Adipose tissue (tissue), 3 donors: Measurements from ENCODE around the gene PTPRN2. TPM values are rescaled to one million over a fixed set of nuclear protein-coding genes. Genes with fewer than 3 reads are reported as not detected.
"Not testable (repeated sequence)": the region's sequence is repeated elsewhere in the genome, so short reads cannot be mapped to it uniquely, and the experiment has no call there.

Experiments used
- H3K27ac ChIP-seq: one replicate; pipeline ENCODE4 v1.5.1; 2013; ENCODE audit warnings: low read depth, low read length
- WGBS, 3 donors: extraction: QIAGEN DNeasy Blood & Tissue Kit; methylation state at CpG; one replicate each; pipeline ENCODE4 v1.1.7; 2013; 5-methylcytosine and 5-hydroxymethylcytosine counted together
- polyA plus RNA-seq, 3 donors: library from polyadenylated mRNA; stranded (reverse); fragments of 200-250 nt; gene quantifications; one replicate each; pipeline ENCODE4 v1.2.3, GENCODE V29; 2013
- donor health status: healthy with polysubstance abuse.
- donor health status: Bipolar disorder and iron deficiency.
- donor health status: healthy.

Gene PTPRN2
- polyA plus RNA-seq, 3 donors, result 3.7 to 8.0 (median 7.3) TPM

GRCh38 chr7:158542651-158543566, 44.7 kb downstream of the PTPRN2 start:
- 84 to 87% (median 85%) methylated on average over 19 of the region's 19 CpGs for WGBS, 3 donors
- H3K27ac ChIP-seq, result no peak overlapping the region

DNA sequence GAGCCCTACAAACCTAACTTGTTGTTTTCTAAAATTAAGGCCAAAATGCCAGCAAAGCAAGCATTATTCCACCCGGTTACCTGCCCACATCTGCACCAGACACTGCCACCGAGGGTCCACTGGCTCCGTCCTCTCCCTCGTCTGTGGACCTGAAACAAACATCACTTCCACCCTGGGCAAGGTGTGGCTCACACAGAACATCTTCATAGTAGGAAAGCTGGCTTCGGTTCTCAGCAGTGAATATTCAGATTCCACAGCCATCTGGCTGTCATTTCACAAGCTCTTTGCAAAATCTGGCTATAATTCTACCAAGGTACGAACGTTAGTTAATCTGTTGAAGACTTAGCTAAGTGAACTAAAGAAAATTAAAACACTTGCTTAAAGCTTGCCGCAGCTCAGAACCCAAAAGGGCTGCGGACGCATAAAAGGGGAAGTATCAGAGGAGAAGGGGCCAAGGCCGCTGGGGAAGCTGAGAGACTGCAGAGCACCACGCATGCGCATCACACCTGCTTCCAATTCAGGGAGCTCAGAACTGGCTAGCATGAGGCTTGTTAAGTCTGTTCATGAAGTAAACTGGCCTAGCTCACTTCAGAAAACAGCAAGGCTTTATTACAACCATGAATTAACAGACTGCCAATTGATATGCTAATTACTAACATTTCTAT, 46.1 kb downstream of the PTPRN2 start:
- no peak overlapping the region for H3K27ac ChIP-seq
- 47 to 85% (median 50%) methylated on average over 13 of the region's 13 CpGs for WGBS, 3 donors

GRCh38 chr7:158539711-158540146, 47.9 kb downstream of the PTPRN2 start:
- 87 to 90% (median 90%) methylated on average over 12 of the region's 12 CpGs for WGBS, 3 donors
- H3K27ac ChIP-seq, result no peak overlapping the region

- 91 to 94% (median 94%) methylated on average over 36 of the region's 36 CpGs for WGBS, 3 donors
- H3K27ac ChIP-seq, result no peak overlapping the region
Measured at GRCh38 chr7:158538156-158538946, 49.3 kb downstream of the PTPRN2 start.

DNA sequence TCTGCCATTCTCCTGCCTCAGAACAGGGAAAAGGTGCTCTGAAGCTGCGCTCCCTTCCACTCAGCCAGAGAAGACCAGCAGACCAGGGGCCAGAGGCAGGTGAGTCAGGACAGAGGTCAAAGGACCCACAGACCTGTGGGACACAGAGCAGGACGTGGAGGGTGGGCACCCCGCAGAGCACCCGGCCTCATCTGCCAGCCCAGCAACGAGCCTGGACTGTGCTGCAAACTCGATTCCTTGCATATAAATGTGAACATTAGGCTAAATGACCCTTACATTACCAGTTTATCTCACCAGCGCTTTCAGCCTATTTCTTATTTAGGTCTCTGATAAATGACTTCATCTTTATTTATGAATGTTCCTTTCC, 50.1 kb downstream of the PTPRN2 start:
- 72 to 78% (median 74%) methylated on average over 7 of the region's 7 CpGs for WGBS, 3 donors
- no peak overlapping the region for H3K27ac ChIP-seq

GRCh38 chr7:158536871-158537515, 50.6 kb downstream of the PTPRN2 start:
- 44 to 62% (median 46%) methylated on average over 13 of the region's 13 CpGs for WGBS, 3 donors
- H3K27ac ChIP-seq, result no peak overlapping the region

DNA sequence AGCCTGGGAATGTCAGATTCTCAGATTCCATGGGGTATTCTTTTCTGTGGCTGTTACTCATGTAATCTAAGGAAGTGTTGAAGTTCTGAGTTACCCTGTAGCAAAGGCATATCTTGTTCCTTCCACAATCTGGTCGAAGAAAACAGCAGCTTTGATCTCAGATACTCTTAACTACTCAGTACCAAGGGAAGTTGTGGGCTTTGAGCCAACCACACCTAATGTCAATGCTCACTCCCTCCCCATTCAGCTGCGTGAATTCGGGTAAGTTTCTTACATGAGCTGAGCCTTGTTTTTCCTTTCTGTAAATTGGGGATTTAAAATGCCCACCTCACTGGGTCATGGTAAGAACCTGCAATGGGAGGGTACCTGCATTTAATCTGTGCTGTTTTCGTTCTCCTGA, 52.5 kb downstream of the PTPRN2 start:
- WGBS, 3 donors, result 64 to 88% (median 81%) methylated on average over 4 of the region's 4 CpGs

DNA sequence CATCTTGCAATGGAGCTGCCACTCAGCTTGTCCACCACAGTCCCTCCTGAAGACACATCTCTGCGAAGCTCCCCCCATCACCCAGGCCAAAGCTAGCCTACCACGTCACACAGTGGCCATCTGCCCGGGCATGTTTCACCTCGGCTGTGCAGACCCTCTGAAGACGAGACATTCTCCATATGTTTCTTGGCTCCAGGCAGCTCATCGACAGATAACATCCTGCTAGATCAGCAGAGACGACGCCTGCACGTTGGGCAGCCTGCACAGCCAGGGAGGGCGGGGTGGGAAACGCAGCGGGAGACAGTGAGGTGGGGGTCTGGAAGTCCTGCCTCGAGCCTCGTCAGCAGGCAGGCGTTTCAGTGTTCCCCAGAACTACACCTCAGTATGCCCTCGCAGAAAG, 53.0 kb downstream of the PTPRN2 start:
- H3K27ac ChIP-seq, result no peak overlapping the region
- WGBS, 3 donors, result 74 to 85% (median 76%) methylated on average over 16 of the region's 16 CpGs

More for the DNA sequence above, 52.5 kb downstream of the PTPRN2 start:
- H3K27ac ChIP-seq, result no peak overlapping the region

DNA sequence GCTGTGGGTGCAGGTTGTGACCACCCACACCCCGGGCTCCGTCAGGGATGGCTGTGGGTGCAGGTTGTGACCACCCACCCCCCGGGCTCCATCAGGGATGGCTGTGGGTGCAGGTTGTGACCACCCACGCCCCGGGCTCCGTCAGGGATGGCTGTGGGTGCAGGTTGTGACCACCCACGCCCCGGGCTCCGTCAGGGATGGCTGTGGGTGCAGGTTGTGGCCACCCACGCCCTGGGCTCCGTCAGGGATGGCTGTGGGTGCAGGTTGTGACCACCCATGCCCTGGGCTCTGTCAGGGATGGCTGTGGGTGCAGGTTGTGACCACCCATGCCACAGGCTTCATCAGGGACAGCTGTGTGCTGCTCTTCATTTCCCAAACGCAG, 53.5 kb downstream of the PTPRN2 start:
- WGBS, 3 donors, result 83 to 91% (median 90%) methylated on average over 11 to 12 of the region's 12 CpGs
- H3K27ac ChIP-seq, result not testable (repeated sequence)

DNA sequence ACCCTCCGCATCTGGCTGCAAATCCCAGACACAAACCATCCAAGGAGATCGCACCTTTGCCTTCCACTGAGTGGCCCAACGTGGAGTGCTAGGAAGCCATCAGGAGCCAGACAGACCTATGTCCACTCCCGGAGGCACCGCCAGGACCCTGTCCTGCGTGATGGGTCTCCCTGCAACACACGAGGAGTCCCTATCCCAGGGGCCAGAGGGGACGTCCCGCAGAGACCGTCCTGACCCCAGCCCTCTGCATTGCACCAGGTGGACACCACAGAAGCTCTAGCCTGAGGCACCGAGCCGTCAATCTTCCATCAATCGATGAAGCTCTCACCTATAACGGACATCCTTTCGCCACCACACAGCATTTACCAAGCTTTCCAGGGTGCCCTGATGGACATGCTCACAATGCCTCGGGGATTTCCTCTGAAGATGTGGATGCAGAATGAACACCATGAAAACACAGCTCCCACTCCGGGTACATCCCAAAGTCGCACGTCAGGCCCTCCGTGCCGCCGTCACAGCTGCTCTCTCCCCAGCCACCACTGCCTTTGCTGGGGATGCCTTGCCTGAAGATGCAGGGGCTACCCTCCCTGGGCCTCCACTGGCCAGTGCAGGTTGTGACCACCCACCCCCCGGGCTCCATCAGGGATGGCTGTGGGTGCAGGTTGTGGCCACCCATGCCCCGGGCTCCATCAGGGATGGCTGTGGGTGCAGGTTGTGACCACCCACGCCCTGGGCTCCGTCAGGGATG, 54.1 kb downstream of the PTPRN2 start:
- 88 to 91% (median 91%) methylated on average over 26 of the region's 26 CpGs for WGBS, 3 donors
- no peak overlapping the region for H3K27ac ChIP-seq

DNA sequence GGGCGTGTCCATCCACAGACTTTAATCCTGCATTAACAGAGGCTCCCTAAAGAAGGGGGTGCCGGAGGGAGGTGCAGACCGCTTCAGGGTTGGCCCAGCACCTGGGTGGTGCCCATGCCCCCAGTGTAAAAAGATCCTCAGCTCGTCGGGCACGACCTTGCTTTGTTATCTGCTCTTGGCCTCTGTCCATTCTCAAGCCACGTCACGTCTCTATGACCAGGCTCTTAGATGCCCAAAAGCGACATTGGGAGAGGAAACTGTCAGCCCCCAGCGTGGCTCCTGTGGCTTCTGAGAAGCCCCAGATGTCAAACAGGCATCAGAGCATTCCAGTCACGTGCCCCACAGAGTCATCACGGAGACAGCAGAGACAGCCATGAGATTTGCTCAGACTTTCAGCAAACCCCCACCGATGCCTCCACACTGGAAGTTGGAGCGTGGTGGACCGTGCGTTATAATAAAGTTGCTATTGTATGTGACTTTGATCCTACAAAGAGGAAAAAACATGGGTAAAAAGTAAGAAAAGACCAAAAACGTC, 55.5 kb downstream of the PTPRN2 start:
- H3K27ac ChIP-seq, result no peak overlapping the region
- 70 to 77% (median 72%) methylated on average over 17 of the region's 17 CpGs for WGBS, 3 donors

GRCh38 chr7:158531661-158532060, 56.0 kb downstream of the PTPRN2 start:
- 84 to 87% (median 86%) methylated on average over 11 of the region's 11 CpGs for WGBS, 3 donors
- no peak overlapping the region for H3K27ac ChIP-seq

DNA sequence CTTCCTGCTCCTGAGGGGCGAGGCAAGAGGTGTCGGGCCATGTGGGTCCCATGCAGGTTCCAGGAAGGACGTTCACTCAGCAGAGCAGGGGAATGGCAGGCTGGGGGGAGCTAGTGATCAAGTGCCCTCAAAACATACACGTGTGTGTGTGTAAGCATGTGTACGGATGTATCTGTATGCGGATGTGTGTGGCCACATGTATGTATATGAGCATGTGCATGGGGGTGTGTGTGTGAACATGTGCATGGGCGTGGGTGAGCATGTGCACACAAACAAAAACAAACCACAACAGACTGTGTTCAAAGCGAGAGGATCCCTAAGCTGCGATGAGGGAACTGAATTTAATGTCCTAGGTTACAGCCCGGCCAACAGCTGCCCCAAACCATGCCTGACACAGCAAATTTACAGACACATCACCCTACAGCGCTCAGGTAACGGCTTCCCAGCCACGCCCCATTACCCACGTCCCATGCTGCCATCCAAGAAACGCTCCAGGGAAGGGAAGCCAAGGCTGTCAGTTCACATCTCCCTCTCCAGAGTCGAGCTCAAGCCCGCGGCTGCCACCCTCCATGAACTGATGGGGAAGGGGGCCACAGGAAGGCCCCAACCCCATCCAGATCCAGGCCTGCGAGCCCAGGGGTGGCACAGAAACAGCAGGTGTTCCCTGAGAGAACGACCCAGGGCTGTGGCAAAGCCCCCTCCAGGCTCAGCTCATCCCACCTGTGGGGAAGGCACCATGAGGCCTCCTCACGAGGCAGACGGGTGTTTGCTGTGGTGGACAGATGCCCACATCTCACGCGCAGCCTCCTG, 56.6 kb downstream of the PTPRN2 start:
- no peak overlapping the region for H3K27ac ChIP-seq
- 79 to 83% (median 82%) methylated on average over 23 to 24 of the region's 24 CpGs for WGBS, 3 donors

- no peak overlapping the region for H3K27ac ChIP-seq
- 73 to 80% (median 79%) methylated on average over 21 of the region's 21 CpGs for WGBS, 3 donors
Measured at GRCh38 chr7:158529181-158530096, 58.2 kb downstream of the PTPRN2 start.

DNA sequence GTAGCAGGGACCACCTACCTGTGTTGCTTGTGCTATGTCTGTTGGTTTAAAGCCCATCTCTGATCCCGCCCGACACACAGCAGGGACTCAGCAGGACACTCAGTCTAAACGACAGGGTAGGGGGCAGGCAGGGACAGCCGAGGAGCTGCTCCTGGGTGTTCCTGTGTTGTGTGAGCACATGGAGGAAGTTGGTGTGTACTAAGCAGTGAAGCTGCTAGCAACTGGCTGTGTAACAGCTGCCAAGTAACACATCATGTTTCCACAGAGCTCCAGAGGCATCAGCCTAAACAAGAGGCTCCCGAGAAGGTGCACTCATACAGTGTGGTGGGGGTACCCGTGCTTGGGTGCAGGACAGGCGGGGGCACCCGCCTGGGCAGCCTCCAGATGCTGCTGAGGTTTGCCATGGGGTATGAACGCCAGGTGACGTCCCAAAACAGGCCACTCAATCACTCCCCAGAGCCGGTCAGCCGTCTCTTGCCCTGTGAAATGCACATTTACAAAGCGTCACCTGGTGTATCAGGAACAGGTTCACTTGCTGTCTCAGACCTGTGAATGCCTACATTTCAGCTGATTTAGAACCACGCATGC, 59.6 kb downstream of the PTPRN2 start:
- 69 to 77% (median 72%) methylated on average over 14 of the region's 14 CpGs for WGBS, 3 donors
- H3K27ac ChIP-seq, result no peak overlapping the region
